SHP77 treated with DMSO at 0.1 percent for 48 hours (cell line): ENCODE measurements around the gene NDUFS7.
"Not testable (repeated sequence)": the region's sequence is repeated elsewhere in the genome, so short reads cannot be mapped to it uniquely, and the experiment has no call there.

ENCODE experiments used
- DNase-seq: peaks from one replicate; lab custom pipeline; 2025; lab: John Stamatoyannopoulos, UW

Gene NDUFS7

GRCh38 chr19:1418951-1419738 lies 35.4 kb downstream of the NDUFS7 start:
- DNase-seq = no peak

GRCh38 chr19:1420085-1420484 lies 36.4 kb downstream of the NDUFS7 start:
- not testable (repeated sequence) for DNase-seq

- no peak for DNase-seq
Measured at GRCh38 chr19:1420590-1420989, 36.9 kb downstream of the NDUFS7 start.

GRCh38 chr19:1421218-1421957 lies 37.7 kb downstream of the NDUFS7 start:
- DNase-seq = no peak

- DNase-seq = no peak
Measured at GRCh38 chr19:1421958-1422305, 38.2 kb downstream of the NDUFS7 start.

- DNase-seq = no peak
Measured at GRCh38 chr19:1422360-1422759, 38.7 kb downstream of the NDUFS7 start.

GRCh38 chr19:1422943-1423342 lies 39.2 kb downstream of the NDUFS7 start:
- no peak for DNase-seq

GRCh38 chr19:1423436-1424191 lies 39.9 kb downstream of the NDUFS7 start:
- no peak for DNase-seq

- no peak for DNase-seq
Measured at GRCh38 chr19:1424192-1424955, 40.7 kb downstream of the NDUFS7 start.

- DNase-seq = no peak
Measured at GRCh38 chr19:1425102-1425837, 41.6 kb downstream of the NDUFS7 start.

GRCh38 chr19:1425902-1426301 lies 42.2 kb downstream of the NDUFS7 start:
- DNase-seq = no peak

GRCh38 chr19:1426736-1427135 lies 43.0 kb downstream of the NDUFS7 start:
- no peak for DNase-seq

GRCh38 chr19:1427221-1427920 lies 43.7 kb downstream of the NDUFS7 start:
- no peak for DNase-seq

- DNase-seq = no peak
Measured at GRCh38 chr19:1428738-1429391, 45.2 kb downstream of the NDUFS7 start.

- DNase-seq = no peak
Measured at GRCh38 chr19:1429750-1430149, 46.0 kb downstream of the NDUFS7 start.

- DNase-seq = no peak
Measured at GRCh38 chr19:1430246-1430645, 46.5 kb downstream of the NDUFS7 start.

GRCh38 chr19:1431759-1432506 lies 48.2 kb downstream of the NDUFS7 start:
- DNase-seq = no peak

- DNase-seq = no peak
Measured at GRCh38 chr19:1432507-1432887, 48.8 kb downstream of the NDUFS7 start.
